22Rv1 (cell line): ENCODE results near the gene PIK3R1.

Experiments used
- ZFX ChIP-seq: fragments of 450-650 bp; IDR thresholded peaks from 2 replicates; pipeline ENCODE4 v1.6.1; 2017; ENCODE audit warnings: antibody characterized with exemption, borderline replicate concordance
- TF ChIP-seq, protein P1 (sequence below): fragments of 450-650 bp; IDR thresholded peaks from 2 replicates; pipeline ENCODE4 v1.5.1; 2017; ENCODE audit warnings: mild to moderate bottlenecking

DNA sequence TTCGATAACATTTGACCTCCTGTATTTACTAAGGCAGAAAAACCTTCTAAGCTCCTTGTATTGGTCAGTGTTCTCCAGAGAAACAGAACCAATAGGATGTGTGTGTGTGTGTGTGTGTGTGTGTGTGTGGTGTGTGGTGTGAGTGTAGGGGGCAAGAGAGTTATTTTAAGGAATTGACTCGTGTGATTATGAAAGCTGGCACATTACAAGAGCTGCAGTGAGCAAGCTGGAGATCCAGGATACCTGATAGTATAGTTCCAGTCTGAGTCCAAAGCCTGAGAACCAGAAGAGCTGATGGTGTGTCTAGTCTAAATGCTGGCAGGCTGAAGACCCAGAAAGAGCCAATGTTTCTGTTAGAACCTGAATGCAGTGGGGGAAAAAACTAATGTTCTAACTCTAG lies 21.2 kb upstream of the PIK3R1 start:
- TF ChIP-seq, protein P1, sequence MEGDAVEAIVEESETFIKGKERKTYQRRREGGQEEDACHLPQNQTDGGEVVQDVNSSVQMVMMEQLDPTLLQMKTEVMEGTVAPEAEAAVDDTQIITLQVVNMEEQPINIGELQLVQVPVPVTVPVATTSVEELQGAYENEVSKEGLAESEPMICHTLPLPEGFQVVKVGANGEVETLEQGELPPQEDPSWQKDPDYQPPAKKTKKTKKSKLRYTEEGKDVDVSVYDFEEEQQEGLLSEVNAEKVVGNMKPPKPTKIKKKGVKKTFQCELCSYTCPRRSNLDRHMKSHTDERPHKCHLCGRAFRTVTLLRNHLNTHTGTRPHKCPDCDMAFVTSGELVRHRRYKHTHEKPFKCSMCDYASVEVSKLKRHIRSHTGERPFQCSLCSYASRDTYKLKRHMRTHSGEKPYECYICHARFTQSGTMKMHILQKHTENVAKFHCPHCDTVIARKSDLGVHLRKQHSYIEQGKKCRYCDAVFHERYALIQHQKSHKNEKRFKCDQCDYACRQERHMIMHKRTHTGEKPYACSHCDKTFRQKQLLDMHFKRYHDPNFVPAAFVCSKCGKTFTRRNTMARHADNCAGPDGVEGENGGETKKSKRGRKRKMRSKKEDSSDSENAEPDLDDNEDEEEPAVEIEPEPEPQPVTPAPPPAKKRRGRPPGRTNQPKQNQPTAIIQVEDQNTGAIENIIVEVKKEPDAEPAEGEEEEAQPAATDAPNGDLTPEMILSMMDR: no peak
- TF ChIP-seq ZFX: no peak
